Activated CD4-positive, alpha-beta T cell treated with anti-CD3 and anti-CD28 coated beads for 24 hours (primary cell): Measurements from ENCODE around the gene S100A13.
"Not testable (repeated sequence)": the region's sequence is repeated elsewhere in the genome, so short reads cannot be mapped to it uniquely, and the experiment has no call there.

Source experiments
- DNase-seq, 2 donors: peaks; one replicate each; pipeline ENCODE4 v3.0.0-alpha.2; 2020; ENCODE audit warnings: low read depth in 2 of 2

Gene S100A13

DNA sequence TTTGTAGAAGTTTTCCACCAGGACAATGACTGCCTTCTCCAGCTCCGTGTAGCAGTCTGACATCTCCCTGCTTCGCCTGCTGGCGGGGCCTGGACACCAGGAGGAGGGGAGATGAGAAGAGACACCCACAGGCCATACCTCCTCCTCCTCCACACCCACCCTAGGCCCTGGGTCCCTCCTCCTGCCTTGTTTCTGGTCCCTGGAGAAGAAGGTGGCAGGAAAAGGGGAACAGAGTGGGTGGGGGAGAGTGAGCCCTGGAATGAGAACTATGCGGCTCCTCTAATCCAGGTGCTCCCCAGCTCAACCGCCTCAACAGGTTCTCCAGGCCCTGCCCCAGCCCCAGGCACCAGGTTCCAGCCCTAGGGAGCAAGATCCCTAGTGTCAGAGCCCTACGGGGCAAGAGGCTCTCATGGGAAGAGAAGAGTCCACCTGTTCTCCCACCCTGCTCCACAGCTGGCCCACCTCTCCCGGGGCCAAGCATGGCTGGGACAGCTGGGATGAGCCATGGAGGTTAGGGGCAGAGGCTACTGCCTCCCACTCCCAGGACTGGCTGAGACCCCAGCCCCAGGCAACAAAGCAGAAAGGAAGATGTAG is 19.1 kb downstream of the S100A13 start:
- no peak for DNase-seq

DNA sequence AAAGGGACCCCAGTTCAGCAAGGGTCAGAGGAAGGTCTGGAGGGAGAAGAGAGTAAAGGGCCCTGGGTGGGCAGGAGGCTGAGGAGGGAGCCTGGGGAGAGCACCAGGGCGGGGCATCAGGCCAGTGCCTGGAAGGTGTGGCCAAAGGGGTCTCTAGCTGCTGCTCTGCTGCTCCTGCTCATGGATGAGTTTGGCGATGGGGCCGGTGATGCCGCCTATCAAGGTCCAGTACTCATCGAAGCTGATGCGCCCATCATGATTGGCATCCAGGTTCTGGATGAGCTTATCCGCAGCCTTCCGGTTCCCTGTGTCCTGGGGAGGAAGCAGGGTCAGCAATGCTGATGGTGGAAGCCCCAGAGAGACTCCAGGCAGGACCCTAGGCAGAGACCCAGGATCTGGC is 19.9 kb downstream of the S100A13 start:
- DNase-seq = no peak

DNA sequence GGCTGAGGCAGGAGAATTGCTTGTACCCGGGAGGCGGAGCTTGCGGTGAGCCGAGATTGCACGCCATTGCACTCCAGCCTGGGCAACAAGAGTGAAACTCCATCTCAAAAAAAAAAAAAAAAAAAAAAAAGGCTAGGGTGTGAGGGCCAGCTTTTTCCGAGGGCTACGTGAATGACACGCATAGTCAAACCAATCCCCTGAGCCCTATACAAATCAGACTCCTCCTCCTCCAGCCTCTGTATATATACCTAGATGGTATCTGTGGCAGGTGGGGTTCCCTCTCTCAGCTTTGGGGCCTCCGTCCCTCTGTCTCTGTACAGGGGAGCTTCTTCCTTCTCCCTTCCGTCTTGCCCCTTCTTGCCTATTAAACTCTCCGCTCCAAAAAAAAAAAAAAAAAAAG is 21.1 kb downstream of the S100A13 start:
- no peak for DNase-seq

DNA sequence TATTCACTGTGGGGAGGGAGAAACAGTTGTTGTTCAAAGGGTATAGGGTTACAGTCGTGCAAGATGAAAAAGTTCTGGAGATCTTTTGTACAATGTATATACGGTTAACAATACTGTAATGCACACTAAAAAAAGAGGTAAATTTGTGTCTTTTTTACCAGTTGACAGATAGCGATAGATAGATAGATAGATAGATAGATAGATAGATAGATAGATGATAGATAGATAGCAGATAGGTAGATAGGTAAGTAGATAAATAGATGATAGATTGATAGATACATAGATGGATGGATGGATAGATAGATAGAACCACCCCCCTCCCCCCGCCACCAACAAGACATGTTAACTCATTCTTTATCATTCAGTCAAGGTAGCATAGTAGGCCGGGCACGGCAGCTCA is 24.6 kb downstream of the S100A13 start:
- no peak for DNase-seq

DNA sequence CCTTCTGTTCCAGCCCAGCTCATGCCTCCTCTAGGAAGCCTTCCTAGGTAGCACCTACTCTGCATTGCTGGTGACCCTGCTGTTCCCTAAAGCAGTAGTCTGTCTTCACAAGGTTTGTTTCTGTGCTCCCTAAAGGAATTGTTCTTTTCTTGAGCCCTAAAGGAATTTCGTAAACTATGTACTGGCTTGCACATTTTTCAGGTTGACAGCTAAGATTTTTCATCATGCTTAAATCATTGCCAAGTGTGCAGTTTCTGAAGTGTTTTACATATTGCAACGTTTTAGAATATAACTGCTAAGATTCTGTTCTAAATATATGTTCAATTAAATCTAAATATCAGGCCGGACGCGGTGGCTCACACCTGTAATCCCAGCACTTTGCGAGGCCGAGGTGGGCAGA is 27.5 kb downstream of the S100A13 start:
- no peak for DNase-seq

DNA sequence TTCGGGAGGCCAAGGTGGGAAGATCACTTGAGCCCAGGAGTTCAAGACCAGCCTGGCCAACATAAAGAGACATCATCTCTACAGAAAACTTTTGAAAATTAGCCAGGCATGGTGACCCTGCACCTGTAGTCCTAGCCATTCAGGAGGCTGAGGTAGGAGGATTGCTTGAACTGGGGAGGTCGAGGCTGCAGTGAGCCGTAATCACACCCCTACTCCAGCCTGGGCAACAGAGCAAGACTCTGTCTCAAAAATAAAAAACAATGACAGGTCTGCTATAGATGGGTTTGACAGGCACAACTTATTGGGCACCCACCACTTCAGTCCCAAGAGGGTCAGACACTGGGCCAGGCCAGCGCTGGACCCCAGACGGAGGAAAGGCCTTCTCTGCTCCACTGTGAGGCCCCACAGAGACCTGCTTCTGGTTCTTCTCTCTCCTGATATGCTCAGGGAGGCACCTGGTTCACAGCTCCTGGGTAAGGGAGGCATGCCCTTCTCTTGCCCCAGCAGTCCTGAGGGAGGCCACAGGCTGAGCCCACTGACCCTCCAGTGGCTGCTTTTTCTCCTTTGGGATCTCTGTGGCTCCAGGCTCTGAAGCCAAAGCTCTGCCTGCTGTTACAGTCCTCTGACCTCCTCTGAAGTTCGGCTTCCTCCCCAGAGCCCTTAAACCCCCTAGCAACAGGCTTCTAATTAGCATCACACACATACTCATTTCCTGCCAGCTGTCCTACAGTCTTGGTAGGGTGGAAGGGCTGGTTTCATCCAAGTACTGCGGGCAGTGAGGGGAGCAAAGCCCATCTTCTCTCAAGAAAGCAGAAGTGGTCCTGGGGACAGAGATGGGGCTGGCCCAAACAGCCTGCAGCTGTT is 28.8 kb downstream of the S100A13 start:
- no peak for DNase-seq

DNA sequence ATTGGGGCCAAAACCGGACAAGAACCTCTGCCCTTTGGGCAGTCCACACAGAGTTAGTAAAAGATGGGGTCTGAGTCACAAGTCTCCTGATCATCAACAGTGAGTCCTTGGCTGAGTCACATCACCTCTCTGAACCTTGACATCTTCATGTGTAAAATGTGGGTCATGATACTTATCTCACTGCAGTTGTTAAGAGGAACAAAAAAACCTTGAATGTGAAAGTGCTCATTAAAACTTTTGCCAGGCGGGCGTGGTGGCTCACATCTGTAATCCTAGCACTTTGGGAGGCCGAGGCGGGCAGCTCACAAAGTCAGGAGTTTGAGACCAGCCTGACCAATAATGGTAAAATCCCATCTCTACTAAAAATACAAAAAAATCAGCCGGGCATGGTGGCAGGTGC is 30.1 kb downstream of the S100A13 start:
- no peak for DNase-seq

DNA sequence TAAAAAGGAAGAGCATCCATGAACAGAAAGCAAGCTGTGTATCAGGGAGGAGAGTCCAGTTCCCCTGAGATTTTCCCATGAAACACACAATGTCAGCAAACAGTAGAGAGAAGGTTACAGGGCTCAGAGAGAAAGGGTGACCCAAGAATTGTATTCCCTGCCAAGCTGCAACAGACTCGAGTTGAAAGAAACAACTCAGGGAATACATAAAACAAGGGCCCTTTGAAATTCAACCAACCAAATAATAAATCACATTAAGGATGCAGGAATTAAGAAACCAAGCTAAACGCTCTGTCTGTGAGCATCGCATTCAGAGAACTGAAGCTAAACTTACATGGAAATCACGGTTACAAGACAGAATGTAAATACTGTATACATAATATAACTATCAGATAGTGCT is 34.6 kb downstream of the S100A13 start:
- no peak for DNase-seq

DNA sequence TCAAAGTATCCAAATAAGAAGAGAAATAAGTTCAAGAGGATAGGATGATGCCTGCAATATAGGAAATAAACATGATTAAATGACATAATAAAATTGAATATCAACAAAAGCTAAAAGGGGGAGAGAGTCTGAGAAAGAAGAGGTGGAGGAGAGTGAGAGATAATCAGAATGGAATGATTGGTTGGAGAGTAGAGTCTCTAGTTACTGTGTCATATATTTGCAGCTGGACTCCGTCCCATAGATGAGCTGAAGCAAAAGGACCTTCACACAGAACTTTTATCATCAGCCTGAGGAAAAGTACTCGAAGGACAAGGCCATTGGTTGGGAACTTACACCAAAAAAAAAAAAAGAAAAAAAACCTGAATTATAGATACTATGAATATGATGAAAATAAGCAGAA is 38.8 kb downstream of the S100A13 start:
- no peak for DNase-seq

DNA sequence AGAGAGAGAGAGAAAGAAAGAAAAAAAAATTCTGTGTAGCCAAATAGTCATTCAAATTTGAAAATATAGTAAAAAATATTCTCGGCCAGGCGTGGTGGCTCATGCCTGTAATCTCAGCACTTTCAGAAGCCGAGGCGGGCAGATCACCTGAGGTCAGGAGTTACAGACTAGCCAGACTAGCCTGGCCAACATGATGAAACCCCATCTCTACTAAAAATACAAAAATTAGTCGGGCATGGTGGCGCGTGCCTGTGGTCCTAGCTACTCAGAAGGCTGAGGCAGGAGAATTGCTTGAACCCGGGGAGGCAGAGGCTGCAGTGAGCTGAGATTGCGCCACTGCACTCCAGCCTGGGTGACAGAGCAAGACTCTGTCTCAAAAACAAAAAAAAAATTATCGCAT is 39.3 kb downstream of the S100A13 start:
- not testable (repeated sequence) for DNase-seq

DNA sequence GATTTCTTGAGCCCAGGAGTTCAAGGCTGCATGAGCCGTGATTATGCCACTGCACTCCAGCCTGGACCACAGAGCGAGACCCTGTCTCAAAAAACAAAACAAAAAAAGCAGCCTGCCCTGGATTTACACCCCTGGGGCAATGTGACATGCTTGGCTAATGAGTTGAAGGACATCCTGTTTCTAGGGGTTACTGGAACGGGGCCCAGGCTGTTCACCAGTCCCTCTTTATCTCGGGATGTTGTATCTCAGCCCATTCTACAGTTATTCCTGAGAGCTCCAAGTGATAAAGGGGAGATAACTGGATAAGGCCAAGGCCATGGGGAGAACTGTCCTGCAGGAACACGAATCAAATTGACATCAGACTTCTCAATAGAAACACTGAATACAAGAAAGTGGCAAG is 40.0 kb downstream of the S100A13 start:
- no peak for DNase-seq

DNA sequence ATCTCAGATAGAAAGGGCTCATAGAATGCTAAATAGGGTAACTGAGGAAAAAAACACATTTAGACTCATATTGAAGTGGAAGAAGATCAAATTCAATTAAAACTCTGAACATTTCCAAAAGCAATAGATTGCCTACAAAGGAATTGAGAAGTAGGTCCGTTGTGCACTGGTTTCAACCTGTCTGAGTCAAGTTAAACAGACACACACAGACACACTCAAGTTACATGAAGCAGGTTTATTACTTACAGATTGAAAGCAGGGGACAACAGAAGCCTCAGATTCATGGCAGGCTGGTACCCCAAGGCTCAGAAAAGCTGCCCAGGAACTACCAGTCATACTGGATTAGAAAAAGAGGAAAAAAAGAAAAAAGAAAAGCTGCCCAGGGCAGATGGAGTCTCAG is 41.0 kb downstream of the S100A13 start:
- no peak for DNase-seq

DNA sequence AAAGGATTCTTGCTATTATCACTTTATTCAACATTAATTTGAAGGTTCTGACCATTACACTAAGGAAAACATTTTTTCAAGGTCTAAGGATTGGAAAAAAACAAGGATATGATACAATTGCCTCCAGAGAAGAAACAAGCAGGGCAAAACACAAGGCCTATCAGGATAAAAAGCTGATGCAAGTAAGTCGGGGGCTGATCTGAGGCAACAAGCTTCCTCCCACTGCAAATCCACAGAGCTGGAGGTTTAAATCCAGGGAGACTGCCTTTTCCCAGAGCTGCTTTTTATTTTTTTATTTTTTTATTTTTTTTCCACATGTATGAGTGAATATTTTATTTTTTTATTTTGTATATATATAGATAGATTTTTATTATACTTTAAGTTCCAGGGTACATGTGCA is 42.3 kb downstream of the S100A13 start:
- DNase-seq = no peak

DNA sequence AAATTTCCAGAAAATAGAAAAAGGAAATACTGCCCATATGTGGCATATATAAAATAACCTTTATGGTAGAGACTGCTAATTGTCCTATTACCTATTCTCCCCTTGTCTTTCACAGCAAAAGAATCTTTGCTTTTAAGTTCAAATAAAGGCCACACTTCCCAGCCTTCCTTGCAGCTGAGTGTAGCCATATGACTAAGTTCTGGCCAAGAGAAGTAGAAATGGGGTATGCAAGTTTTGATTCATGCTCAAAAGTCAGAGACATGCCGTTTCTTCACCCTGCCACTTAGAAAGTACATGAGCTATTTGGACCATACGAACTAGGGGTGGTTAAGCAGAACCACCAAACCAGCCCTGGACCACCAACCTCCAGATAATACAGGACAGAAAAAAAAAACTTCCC is 43.3 kb downstream of the S100A13 start:
- no peak for DNase-seq

DNA sequence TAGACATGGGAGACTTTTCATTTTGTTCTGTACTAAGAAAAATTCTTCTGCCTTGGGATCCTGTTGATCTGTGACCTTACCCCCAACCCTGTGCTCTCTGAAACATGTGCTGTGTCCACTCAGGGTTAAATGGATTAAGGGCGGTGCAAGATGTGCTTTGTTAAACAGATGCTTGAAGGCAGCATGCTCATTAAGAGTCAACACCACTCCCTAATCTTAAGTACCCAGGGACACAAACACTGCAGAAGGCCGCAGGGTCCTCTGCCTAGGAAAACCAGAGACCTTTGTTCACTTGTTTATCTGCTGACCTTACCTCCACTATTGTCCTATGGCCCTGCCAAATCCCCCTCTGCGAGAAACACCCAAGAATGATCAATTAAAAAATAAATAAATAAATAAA is 43.8 kb downstream of the S100A13 start:
- not testable (repeated sequence) for DNase-seq

DNA sequence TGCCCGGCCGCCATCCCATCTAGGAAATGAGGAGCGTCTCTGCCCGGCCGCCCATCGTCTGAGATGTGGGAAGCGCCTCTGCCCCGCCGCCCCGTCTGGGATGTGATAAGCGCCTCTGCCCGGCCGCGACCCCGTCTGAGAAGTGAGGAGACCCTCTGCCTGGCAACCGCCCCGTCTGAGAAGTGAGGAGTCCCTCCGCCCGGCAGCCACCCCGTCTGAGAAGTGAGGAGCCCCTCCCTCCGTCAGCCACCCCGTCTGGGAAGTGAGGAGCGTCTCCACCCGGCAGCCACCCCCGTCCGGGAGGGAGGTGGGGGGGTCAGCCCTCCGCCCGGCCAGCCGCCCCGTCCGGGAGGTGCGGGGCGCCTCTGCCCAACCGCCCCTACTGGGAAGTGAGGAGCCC is 44.5 kb downstream of the S100A13 start:
- not testable (repeated sequence) for DNase-seq

DNA sequence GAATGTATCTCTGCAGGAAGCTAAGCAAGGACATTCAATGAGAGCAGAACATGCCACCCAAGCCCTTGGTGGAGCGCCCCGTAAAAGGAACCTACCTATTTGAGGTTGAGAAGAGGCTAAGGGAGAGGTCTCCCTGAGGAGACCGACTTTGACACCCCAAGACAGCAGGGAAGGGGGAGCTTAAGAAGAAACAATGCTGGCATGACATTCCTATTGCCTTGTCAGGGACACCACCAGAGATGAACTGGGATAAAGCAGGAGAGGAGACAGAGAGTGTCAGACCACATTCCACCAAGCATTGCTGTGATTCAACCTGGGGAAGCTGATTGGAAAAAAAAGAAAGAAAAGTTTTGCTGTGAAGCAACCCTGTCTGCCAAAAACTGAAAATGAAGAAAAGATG is 48.4 kb downstream of the S100A13 start:
- no peak for DNase-seq

DNA sequence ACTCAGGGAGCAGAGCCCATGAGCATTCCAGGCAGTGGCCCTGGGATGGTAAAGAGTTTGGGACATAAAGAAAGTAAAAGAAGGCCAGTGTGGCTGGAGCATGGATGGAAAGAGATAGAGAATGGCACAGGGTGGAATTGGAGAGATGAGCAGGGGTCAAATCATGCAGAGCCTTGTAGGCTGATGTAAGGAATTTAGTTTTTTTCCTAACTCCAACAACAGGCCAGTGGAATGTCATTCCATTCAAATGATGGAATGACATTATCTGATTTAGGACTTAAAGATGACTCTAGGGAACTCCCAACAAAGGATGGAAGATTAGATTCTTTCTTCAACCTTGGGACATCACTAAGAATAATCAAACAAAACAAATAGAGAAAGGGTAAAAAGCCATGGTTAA is 48.8 kb downstream of the S100A13 start:
- no peak for DNase-seq

DNA sequence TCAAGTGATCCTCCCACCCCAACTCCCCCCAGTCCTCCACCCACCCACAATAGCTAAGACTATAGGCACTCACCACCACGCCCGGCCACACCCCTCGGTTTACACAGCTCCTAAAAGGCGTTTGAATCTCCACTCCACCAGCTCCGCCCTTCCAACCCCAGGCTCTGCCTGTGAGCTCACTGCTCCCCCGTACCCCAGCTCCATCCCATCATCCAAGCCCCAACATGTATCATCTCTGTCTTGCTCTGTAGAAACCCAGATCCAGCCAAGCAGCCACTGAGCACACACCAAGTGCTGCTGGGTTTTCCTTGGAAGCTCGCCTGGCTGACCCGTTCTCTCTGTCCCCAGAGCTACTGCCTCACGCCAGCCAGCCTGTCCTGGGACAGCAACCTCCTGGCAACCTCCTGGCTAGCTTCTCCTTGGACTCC is 49.7 kb downstream of the S100A13 start:
- no peak for DNase-seq

DNA sequence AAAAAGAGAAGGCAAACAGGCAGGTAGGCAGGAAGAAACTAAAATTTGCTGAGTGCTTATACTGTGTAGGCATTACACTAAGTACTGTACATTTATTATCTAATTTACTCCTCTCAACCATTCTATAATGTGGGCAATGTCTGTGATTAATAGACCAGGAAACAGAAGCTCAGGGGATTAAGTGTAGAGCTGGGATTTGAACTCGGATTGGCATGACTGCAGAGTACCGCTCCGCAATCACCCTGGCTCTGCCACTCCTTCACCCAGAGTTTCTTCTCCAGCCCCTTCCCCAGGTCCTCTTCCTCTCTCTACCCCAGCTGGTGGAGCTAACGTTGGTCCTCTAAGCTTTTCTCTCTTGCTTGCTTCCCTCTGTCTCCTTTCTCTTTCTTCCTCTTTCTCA is 50.2 kb downstream of the S100A13 start:
- DNase-seq = no peak

DNA sequence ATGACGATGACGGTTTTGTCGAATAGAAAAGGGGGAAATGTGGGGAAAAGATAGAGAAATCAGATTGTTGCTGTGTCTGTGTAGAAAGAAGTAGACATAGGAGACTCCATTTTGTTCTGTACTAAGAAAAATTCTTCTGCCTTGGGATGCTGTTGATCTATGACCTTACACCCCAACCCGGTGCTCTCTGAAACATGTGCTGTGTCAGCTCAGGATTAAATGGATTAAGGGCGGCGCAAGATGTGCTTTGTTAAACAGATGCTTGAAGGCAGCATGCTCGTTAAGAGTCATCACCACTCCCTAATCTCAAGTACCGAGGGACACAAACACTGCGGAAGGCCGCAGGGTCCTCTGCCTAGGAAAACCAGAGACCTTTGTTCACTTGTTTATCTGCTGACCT is 51.8 kb downstream of the S100A13 start:
- not testable (repeated sequence) for DNase-seq

DNA sequence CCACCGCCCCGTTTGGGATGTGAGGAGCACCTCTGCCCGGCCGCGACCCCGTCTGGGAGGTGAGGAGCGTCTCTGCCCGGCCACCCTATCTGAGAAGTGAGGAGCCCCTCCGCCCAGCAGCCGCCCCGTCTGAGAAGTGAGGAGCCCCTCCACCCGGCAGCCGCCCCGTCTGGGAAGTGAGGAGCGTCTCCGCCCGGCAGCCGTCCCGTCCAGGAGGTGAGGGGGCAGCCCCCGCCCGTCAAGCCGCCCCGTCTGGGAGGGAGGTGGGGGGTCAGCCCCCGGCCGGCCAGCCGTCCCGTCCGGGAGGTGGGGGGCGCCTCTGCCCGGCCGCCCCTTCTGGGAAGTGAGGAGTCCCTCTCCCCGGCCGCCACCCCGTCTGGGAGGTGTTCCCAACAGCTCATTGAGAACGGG is 52.2 kb downstream of the S100A13 start:
- not testable (repeated sequence) for DNase-seq

DNA sequence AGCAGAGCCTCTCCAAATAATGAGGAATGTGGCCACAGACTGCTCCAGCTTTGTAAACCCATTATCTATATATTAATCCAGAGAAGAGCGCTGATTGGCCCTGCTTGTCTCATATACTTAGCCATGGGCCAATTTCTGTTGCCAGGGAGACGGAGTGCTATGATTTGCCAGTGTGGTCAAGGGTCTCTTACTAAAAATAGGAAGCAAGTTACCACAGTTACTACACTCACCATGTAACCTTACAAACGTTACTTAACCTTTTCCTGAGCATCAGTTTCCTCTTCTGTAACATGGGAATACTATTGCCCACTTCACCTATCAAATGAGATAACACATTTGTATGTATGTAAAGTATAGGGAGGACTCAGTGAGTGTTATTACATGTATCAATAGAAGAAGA is 54.0 kb downstream of the S100A13 start:
- no peak for DNase-seq
